ENCODE results near the gene BRF1.

DNA sequence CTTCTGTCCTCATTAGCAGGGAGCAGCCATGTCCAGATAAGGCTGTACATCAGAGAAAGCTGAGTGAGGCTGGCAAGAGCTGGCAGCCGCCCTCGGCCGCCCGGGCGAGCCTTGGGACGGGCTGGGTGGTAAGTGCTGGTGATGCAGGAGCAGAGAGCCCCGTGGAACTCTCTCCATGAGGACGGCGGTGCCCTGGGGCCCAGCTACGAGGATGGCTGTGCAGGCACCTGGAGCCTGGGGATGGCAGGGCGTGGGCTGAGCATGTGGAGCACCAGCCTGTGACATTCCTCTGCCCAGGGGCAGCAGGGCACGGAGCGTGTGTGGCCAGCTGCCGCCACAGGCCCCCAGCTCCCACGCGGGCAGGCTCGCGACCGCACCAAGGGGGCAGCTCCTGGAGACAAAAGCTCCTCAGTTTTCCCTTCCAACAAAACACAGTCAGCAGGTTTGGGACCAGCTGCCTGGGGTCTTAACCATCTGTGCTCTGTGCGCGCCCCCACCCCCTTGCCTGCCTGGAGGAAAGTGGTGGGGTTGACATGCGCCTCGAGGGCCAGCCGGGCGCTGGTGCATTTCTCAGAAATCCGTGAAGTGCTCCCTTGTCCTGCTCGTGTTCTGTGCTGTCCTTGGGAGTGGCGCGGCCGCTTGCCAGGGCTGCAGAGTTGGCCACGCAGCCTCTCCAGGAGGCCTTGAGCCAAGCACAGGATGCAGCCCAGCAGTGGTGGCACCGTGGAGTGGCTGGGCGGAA, 35.1 kb upstream of the BRF1 start:
- TF ChIP-seq, protein P1, sequence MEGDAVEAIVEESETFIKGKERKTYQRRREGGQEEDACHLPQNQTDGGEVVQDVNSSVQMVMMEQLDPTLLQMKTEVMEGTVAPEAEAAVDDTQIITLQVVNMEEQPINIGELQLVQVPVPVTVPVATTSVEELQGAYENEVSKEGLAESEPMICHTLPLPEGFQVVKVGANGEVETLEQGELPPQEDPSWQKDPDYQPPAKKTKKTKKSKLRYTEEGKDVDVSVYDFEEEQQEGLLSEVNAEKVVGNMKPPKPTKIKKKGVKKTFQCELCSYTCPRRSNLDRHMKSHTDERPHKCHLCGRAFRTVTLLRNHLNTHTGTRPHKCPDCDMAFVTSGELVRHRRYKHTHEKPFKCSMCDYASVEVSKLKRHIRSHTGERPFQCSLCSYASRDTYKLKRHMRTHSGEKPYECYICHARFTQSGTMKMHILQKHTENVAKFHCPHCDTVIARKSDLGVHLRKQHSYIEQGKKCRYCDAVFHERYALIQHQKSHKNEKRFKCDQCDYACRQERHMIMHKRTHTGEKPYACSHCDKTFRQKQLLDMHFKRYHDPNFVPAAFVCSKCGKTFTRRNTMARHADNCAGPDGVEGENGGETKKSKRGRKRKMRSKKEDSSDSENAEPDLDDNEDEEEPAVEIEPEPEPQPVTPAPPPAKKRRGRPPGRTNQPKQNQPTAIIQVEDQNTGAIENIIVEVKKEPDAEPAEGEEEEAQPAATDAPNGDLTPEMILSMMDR (conservative IDR thresholded peaks at IDR 0.05; ENCODE audit: low read depth, low read length) = no peak
- no peak for TF ChIP-seq EZH2 (IDR thresholded peaks at IDR 0.05; ENCODE audit: borderline replicate concordance, low read depth, low read length, poor library complexity, severe bottlenecking)

Data from A673 (cell line).